GM18517 (cell line): ENCODE data around the gene LGI2.
"Not testable (repeated sequence)": the region's sequence is repeated elsewhere in the genome, so short reads cannot be mapped to it uniquely, and the experiment has no call there.

ENCODE experiments used
- ATAC-seq: cut with Tn5 transposase; IDR thresholded peaks from one replicate; pipeline ENCODE4 v1.9.1; 2021; ENCODE audit warnings: mild to moderate bottlenecking, moderate library complexity; ENCODE audit not compliant: unreplicated experiment

LGI2 gene

GRCh38 chr4:25050370-25051078, 19.8 kb upstream of the LGI2 start:
- no peak for ATAC-seq

GRCh38 chr4:25043548-25043947, 12.8 kb upstream of the LGI2 start:
- ATAC-seq, result no peak

GRCh38 chr4:25033526-25033925, 2.8 kb upstream of the LGI2 start:
- ATAC-seq, result no peak

GRCh38 chr4:25032126-25032525, 1.4 kb upstream of the LGI2 start:
- ATAC-seq, result no peak

GRCh38 chr4:25031077-25031621, 403 bp upstream of the LGI2 start:
- ATAC-seq, result no peak

- ATAC-seq, result no peak
These were observed 1.1 kb downstream of the LGI2 start for GRCh38 chr4:25029479-25030276.

GRCh38 chr4:25028851-25029250, 1.9 kb downstream of the LGI2 start:
- ATAC-seq, result no peak

- ATAC-seq, result no peak
These were observed 8.0 kb downstream of the LGI2 start for GRCh38 chr4:25022766-25023165.

- no peak for ATAC-seq
These were observed 9.5 kb downstream of the LGI2 start for GRCh38 chr4:25021216-25021615.

- ATAC-seq, result no peak
These were observed 10.5 kb downstream of the LGI2 start for GRCh38 chr4:25020236-25020635.

- no peak for ATAC-seq
These were observed 11.2 kb downstream of the LGI2 start for GRCh38 chr4:25019501-25019900.

- no peak for ATAC-seq
These were observed 15.7 kb downstream of the LGI2 start for GRCh38 chr4:25015012-25015411.

- ATAC-seq, result not testable (repeated sequence)
These were observed 16.1 kb downstream of the LGI2 start for GRCh38 chr4:25014662-25014983.

GRCh38 chr4:25013756-25014661, 16.7 kb downstream of the LGI2 start:
- ATAC-seq, result no peak

- no peak for ATAC-seq
These were observed 18.1 kb downstream of the LGI2 start for GRCh38 chr4:25012655-25013054.

GRCh38 chr4:25011135-25011866, 19.4 kb downstream of the LGI2 start:
- ATAC-seq, result no peak

GRCh38 chr4:25007598-25007997, 23.1 kb downstream of the LGI2 start:
- no peak for ATAC-seq

- no peak for ATAC-seq
These were observed 28.1 kb downstream of the LGI2 start for GRCh38 chr4:25002681-25003080.

- no peak for ATAC-seq
These were observed 29.2 kb downstream of the LGI2 start for GRCh38 chr4:25001509-25001908.

GRCh38 chr4:25000639-25001038, 30.1 kb downstream of the LGI2 start:
- no peak for ATAC-seq
